Astrocyte of the cerebellum (primary cell): ENCODE data around the gene WWC2.
"Not testable (repeated sequence)": the region's sequence is repeated elsewhere in the genome, so short reads cannot be mapped to it uniquely, and the experiment has no call there.

Source experiments
- DNase-seq: peaks from one replicate; pipeline ENCODE4 v3.0.0-alpha.2; 2011; ENCODE audit warnings: low read depth
- H3K4me3 ChIP-seq: 2 replicates; pipeline ENCODE4 v1.5.1; 2011; ENCODE audit warnings: mild to moderate bottlenecking, low read depth, low read length, moderate library complexity
- CTCF ChIP-seq: IDR thresholded peaks from 2 replicates; pipeline ENCODE4 v1.5.1; 2012; ENCODE audit warnings: low read length, low read depth, moderate library complexity, mild to moderate bottlenecking; ENCODE audit errors: missing control alignments
- in situ Hi-C: cut with HindIII; loops from 2 replicates; pipeline ENCODE4 v1.10.0; 2017; ENCODE audit warnings: low sequenced_read_pairs

The WWC2 gene

GRCh38 chr4:183144787-183145186, 45.7 kb downstream of the WWC2 start:
- in situ Hi-C loops, result no loop called here
- TF ChIP-seq CTCF, result no peak
- no peak overlapping the region for H3K4me3 ChIP-seq
- DNase-seq, result no peak

- no peak for DNase-seq
- in situ Hi-C loops, result no loop called here
- no peak overlapping the region for H3K4me3 ChIP-seq
- no peak for TF ChIP-seq CTCF
Observed at GRCh38 chr4:183145773-183146172, 46.7 kb downstream of the WWC2 start.

- no peak overlapping the region for H3K4me3 ChIP-seq
- no peak for DNase-seq
- in situ Hi-C loops, result no loop called here
- TF ChIP-seq CTCF, result no peak
Observed at GRCh38 chr4:183146478-183146877, 47.4 kb downstream of the WWC2 start.

- no peak for DNase-seq
- no peak overlapping the region for H3K4me3 ChIP-seq
- in situ Hi-C loops, result no loop called here
- no peak for TF ChIP-seq CTCF
Observed at GRCh38 chr4:183147196-183147595, 48.1 kb downstream of the WWC2 start.

GRCh38 chr4:183147983-183148382, 48.9 kb downstream of the WWC2 start:
- in situ Hi-C loops, result no loop called here
- DNase-seq, result no peak
- no peak for TF ChIP-seq CTCF

GRCh38 chr4:183149616-183150539, 50.8 kb downstream of the WWC2 start:
- in situ Hi-C loops, result no loop called here
- DNase-seq, result no peak
- no peak overlapping the region for H3K4me3 ChIP-seq
- no peak for TF ChIP-seq CTCF

More at GRCh38 chr4:183147983-183148382, 48.9 kb downstream of the WWC2 start:
- no peak overlapping the region for H3K4me3 ChIP-seq

- in situ Hi-C loops, DNase-seq: not testable (repeated sequence)
Observed at GRCh38 chr4:183150664-183151063, 51.6 kb downstream of the WWC2 start.

GRCh38 chr4:183152232-183152631, 53.2 kb downstream of the WWC2 start:
- DNase-seq, H3K4me3 ChIP-seq, in situ Hi-C loops: not testable (repeated sequence)

More at GRCh38 chr4:183150664-183151063, 51.6 kb downstream of the WWC2 start:
- H3K4me3 ChIP-seq, result not testable (repeated sequence)
